Osteoblast (primary cell): ENCODE data around the gene TIMM13. TPM values are rescaled to one million over a fixed set of nuclear protein-coding genes. Genes with fewer than 3 reads are reported as not detected.
"Not testable (repeated sequence)": the region's sequence is repeated elsewhere in the genome, so short reads cannot be mapped to it uniquely, and the experiment has no call there.

ENCODE experiments used
- DNase-seq: peaks from one replicate; pipeline ENCODE4 v3.0.0; 2011; ENCODE audit warnings: low spot score, mixed read lengths; ENCODE audit not compliant: insufficient read length; ENCODE audit errors: missing footprints
- H2AFZ ChIP-seq: 2 replicates; pipeline ENCODE4 v1.6.0; 2011; ENCODE audit warnings: mild to moderate bottlenecking, low read length
- H3K27ac ChIP-seq: 2 replicates; pipeline ENCODE4 v1.5.1; 2011; ENCODE audit warnings: mild to moderate bottlenecking, low read depth, low read length, moderate library complexity
- H3K27me3 ChIP-seq: 2 replicates; pipeline ENCODE4 v1.6.0; 2012; ENCODE audit warnings: mild to moderate bottlenecking, control low read depth, inconsistent platforms, low read length, moderate library complexity; ENCODE audit not compliant: insufficient read depth
- H3K36me3 ChIP-seq: 2 replicates; pipeline ENCODE4 v1.5.1; 2011; ENCODE audit warnings: mild to moderate bottlenecking, low read length, control low read depth, moderate library complexity; ENCODE audit not compliant: insufficient read depth
- H3K4me1 ChIP-seq: 2 replicates; pipeline ENCODE4 v1.5.1; 2011; ENCODE audit warnings: mild to moderate bottlenecking, low read length, control low read depth, moderate library complexity; ENCODE audit not compliant: insufficient read depth
- H3K4me2 ChIP-seq: 2 replicates; pipeline ENCODE4 v1.6.0; 2011; ENCODE audit warnings: mild to moderate bottlenecking, low read length; ENCODE audit not compliant: insufficient read depth
- H3K4me3 ChIP-seq: fragments of 200-600 bp; sonication (generic); 3 replicates; pipeline ENCODE4 v1.5.1; 2012; ENCODE audit warnings: mild to moderate bottlenecking, low read length, inconsistent platforms; ENCODE audit not compliant: insufficient read depth
- H3K79me2 ChIP-seq: 2 replicates; pipeline ENCODE4 v1.6.0; 2012; ENCODE audit warnings: mild to moderate bottlenecking, low read length, control low read depth, inconsistent platforms; ENCODE audit not compliant: insufficient read depth
- H3K9me3 ChIP-seq: 2 replicates; pipeline ENCODE4 v1.5.1; 2011; ENCODE audit warnings: low read depth, low read length, control low read depth
- H4K20me1 ChIP-seq: 2 replicates; pipeline ENCODE4 v1.6.0; 2012; ENCODE audit warnings: mild to moderate bottlenecking, low read length, control low read depth; ENCODE audit not compliant: insufficient read depth
- CTCF ChIP-seq: IDR thresholded peaks from 2 replicates; pipeline ENCODE4 v1.5.1; 2011; ENCODE audit warnings: mild to moderate bottlenecking, low read depth, low read length, moderate library complexity; ENCODE audit errors: extremely low read depth
- total RNA-seq: library from RNA; depleted of rRNA; stranded (reverse); fragments of >200 nt; gene quantifications from 2 replicates; pipeline ENCODE4 v1.2.3, GENCODE V29; 2012

Gene TIMM13
- total RNA-seq, 1 donor = 27.9 TPM

- Histone ChIP-seq H3K27me3 (no peaks in the 10 kb centered on the region), H3K4me3 (peak overlapping the region; percentile 100)
These were observed 47.8 kb upstream of the TIMM13 start for GRCh38 chr19:2475018-2475701.

GRCh38 chr19:2474232-2475017, 47.0 kb upstream of the TIMM13 start:
- Histone ChIP-seq H3K9me3 (no peaks in the 10 kb centered on the region), H4K20me1 (peaks cover 29% of the 10 kb centered on the region), H3K27ac (peak overlapping the region; percentile 77), H3K4me2 (peak overlapping the region; percentile 82), H3K79me2 (peaks cover 28% of the 10 kb centered on the region), H3K4me3 (peak overlapping the region; percentile 100), H3K4me1 (peaks cover 24% of the 10 kb centered on the region), H2AFZ (no peak overlapping the region), H3K36me3 (peaks cover 16% of the 10 kb centered on the region), H3K27me3 (no peaks in the 10 kb centered on the region)
- TF ChIP-seq CTCF = peak; percentile 76
- peak; percentile 99 for DNase-seq

More at GRCh38 chr19:2475018-2475701, 47.8 kb upstream of the TIMM13 start:
- TF ChIP-seq CTCF = no peak
- H3K36me3 ChIP-seq = peaks cover 16% of the 10 kb centered on the region
- peaks cover 28% of the 10 kb centered on the region for H3K79me2 ChIP-seq
- DNase-seq = peak; percentile 89
- no peak overlapping the region for H2AFZ ChIP-seq
- H3K9me3 ChIP-seq = no peaks in the 10 kb centered on the region
- peak overlapping the region; percentile 82 for H3K4me2 ChIP-seq
- H4K20me1 ChIP-seq = peaks cover 29% of the 10 kb centered on the region
- H3K27ac ChIP-seq = peak overlapping the region; percentile 77
- H3K4me1 ChIP-seq = peaks cover 20% of the 10 kb centered on the region

- peak overlapping the region; percentile 73 for H3K27ac ChIP-seq
- H3K79me2 ChIP-seq, H3K36me3 ChIP-seq, H3K4me3 ChIP-seq, DNase-seq, H3K27me3 ChIP-seq, H3K9me3 ChIP-seq, H4K20me1 ChIP-seq: not testable (repeated sequence)
- peaks cover 16% of the 10 kb centered on the region for H3K4me1 ChIP-seq
- H2AFZ ChIP-seq = peak overlapping the region; percentile 15
- peak overlapping the region; percentile 74 for H3K4me2 ChIP-seq
These were observed 42.5 kb upstream of the TIMM13 start for GRCh38 chr19:2469915-2470200.

- Histone ChIP-seq H3K36me3 (no peaks in the 10 kb centered on the region), H3K4me1 (peaks cover 13% of the 10 kb centered on the region), H3K4me2 (peak overlapping the region; percentile 74), H2AFZ (peak overlapping the region; percentile 15), H4K20me1 (no peaks in the 10 kb centered on the region), H3K79me2 (no peaks in the 10 kb centered on the region), H3K27me3 (no peaks in the 10 kb centered on the region), H3K9me3 (no peaks in the 10 kb centered on the region), H3K27ac (peak overlapping the region; percentile 73), H3K4me3 (peak overlapping the region; percentile 30)
- DNase-seq = peak; percentile 94
- TF ChIP-seq CTCF = no peak
These were observed 41.9 kb upstream of the TIMM13 start for GRCh38 chr19:2469102-2469914.
